ENCODE data around the gene PTGER2.

Gene PTGER2

GRCh38 chr14:52310541-52310940, 3.6 kb upstream of the PTGER2 start:
- ChIA-PET POLR2A (no interaction called here), CTCF (interaction anchor here (1.7 to 6.7 kb wide), 2 partner anchors 11 to 160 kb away, joined by 3 to 44 read pairs; no protein-coding TSS in a partner anchor)
- no peak for TF ChIP-seq CTCF (IDR thresholded peaks at IDR 0.05; ENCODE audit: insufficient read depth, low read length, missing control alignments)
- no peak for DNase-seq (ENCODE audit: low read depth, low spot score)
- H3K4me3 ChIP-seq (ENCODE audit: low read depth, low read length), result no peak overlapping the region

DNA sequence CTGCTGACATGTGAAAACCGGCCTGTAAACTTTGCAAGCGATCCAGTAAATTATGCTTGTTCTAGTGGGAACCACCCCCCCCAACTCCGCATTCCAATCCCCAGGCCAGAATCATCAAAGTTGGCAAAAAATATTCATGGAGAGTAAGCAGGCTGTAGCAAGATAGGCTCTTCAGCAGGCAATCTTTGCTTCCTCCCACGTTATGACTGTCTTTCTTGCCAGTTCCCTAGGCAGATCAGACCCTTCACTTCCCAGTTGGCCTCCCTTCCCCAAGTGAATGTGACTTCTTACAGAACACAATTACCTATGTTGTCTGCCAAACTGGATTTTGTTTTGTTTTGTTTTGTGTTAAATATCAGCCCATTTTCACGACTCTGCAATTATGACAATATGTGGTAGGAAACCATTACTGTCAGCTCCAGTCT, 1.2 kb upstream of the PTGER2 start:
- CTCF ChIA-PET, result interaction anchor here (6.7 kb wide), 1 partner anchor 13 kb away, joined by 44 read pairs; no protein-coding TSS in a partner anchor
- H3K4me3 ChIP-seq (ENCODE audit: low read depth, low read length), result peak overlapping the region; percentile 4; the same call in 1 of the 2 replicates
- no peak for DNase-seq (ENCODE audit: low read depth, low spot score)
- no peak for TF ChIP-seq CTCF (IDR thresholded peaks at IDR 0.05; ENCODE audit: insufficient read depth, low read length, missing control alignments)
- POLR2A ChIA-PET, result no interaction called here

GRCh38 chr14:52313462-52313861, 650 bp upstream of the PTGER2 start:
- POLR2A ChIA-PET, result interaction anchor here (1.5 kb wide), 2 partner anchors 14 to 145 kb away, joined by 4 to 5 read pairs; no protein-coding TSS in a partner anchor
- CTCF ChIA-PET, result interaction anchor here (0.7 to 6.7 kb wide), 2 partner anchors 8 to 13 kb away, joined by 4 to 44 read pairs; no protein-coding TSS in a partner anchor
- DNase-seq (ENCODE audit: low read depth, low spot score), result no peak
- peak overlapping the region; percentile 77 for H3K4me3 ChIP-seq (ENCODE audit: low read depth, low read length)
- TF ChIP-seq CTCF (IDR thresholded peaks at IDR 0.05; ENCODE audit: insufficient read depth, low read length, missing control alignments), result no peak

- POLR2A ChIA-PET, result interaction anchor here (1.5 kb wide), 2 partner anchors 13 to 144 kb away, joined by 4 to 5 read pairs; no protein-coding TSS in a partner anchor
- CTCF ChIA-PET, result interaction anchor here (6.7 kb wide), 1 partner anchor 15 kb away, joined by 44 read pairs; no protein-coding TSS in a partner anchor
- no peak for DNase-seq (ENCODE audit: low read depth, low spot score)
- peak overlapping the region; percentile 77 for H3K4me3 ChIP-seq (ENCODE audit: low read depth, low read length)
- TF ChIP-seq CTCF (IDR thresholded peaks at IDR 0.05; ENCODE audit: insufficient read depth, low read length, missing control alignments), result no peak
These were observed 663 bp downstream of the PTGER2 start for GRCh38 chr14:52314595-52315354.

DNA sequence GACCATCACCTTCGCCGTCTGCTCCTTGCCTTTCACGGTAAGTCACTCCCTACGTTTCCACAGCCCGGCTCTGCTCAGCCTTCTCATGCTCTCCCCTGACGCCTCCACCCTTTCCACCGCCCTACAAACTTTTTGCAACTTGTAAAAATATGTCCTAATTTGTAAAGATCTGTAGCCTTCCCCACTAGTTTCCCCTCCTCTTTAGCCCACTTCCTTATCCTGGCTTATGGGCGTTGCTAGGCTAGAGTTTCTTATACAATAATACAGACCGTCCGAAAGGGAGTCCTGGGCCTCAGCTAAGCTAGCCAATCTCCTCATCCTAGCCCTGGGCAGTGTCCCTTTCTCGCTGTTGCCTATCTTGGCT, 1.2 kb downstream of the PTGER2 start:
- ChIA-PET CTCF (no interaction called here), POLR2A (no interaction called here)
- peak overlapping the region; percentile 77 for H3K4me3 ChIP-seq (ENCODE audit: low read depth, low read length)
- no peak for DNase-seq (ENCODE audit: low read depth, low spot score)
- no peak for TF ChIP-seq CTCF (IDR thresholded peaks at IDR 0.05; ENCODE audit: insufficient read depth, low read length, missing control alignments)

DNA sequence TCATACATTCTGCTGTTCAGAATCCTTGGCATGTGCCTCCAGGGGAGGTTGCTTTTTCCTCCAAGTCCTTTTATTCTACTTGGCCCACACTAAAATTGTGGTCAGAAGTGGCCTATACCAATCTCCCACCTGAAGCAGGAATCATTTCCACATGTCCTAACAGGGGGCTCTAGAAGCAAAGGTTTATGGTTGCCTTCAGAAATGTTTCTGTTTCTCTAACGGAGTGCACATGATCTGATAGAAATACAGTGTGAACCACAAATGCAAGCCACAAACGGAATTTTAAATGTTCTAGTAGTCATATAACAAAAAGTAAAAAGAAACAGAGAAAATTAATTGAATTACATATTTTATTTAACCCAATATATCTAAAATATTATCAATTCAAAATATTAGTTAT, 4.0 kb downstream of the PTGER2 start:
- ChIA-PET CTCF (interaction anchor here (1.1 to 3.2 kb wide), 2 partner anchors 8 to 18 kb away, joined by 3 to 12 read pairs; no protein-coding TSS in a partner anchor), POLR2A (no interaction called here)
- no peak for TF ChIP-seq CTCF (IDR thresholded peaks at IDR 0.05; ENCODE audit: insufficient read depth, low read length, missing control alignments)
- no peak overlapping the region for H3K4me3 ChIP-seq (ENCODE audit: low read depth, low read length)
- DNase-seq (ENCODE audit: low read depth, low spot score), result no peak
